ENCODE measurements around the gene CACUL1. TPM values are rescaled to one million over a fixed set of nuclear protein-coding genes. Genes with fewer than 3 reads are reported as not detected.
A peak's percentile ranks its signal among the peaks of the same experiment; 100 is the strongest.
"Not testable (repeated sequence)": the region's sequence is repeated elsewhere in the genome, so short reads cannot be mapped to it uniquely, and the experiment has no call there.

Gene CACUL1
- polyA plus RNA-seq, 3 donors from 2014 or later, result 23.8 to 41.4 (median 25.8) TPM

DNA sequence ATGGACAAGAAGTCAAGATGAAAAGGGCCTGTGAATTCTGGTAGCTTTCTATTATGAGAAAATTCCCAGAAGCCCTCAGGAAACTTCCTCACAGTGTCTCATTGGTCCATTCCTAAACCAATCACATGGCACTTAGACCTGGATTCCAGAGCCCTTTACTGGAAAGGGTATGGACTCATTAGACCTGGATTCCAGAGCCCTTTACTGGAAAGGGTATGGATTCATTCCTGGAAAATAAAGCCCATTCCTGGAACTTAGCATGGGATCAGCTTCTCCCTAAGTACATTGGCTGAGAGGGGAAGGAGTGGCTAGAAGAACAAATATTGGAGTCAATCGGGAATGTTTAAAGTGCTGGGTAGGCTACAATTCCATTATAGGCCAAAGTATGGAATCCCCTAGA is 3.7 kb upstream of the CACUL1 start:
- DNase-seq, result no peak
- H3K9me3 Mint-ChIP-seq, result peaks cover 0 to 1% (median 0%) of the 10 kb centered on the region in 6 donors
- no peaks in the 10 kb centered on the region for H3K36me3 Mint-ChIP-seq
- H3K27me3 Mint-ChIP-seq (ENCODE audit: low read depth in 3 of 3), result peaks cover 9 to 25% (median 23%) of the 10 kb centered on the region in 3 donors
- H3K4me1 Mint-ChIP-seq, result peaks cover 16 to 18% of the 10 kb centered on the region in 2 donors
- H3K27ac Mint-ChIP-seq, result no peak overlapping the region
- H3K4me3 Mint-ChIP-seq, result no peak overlapping the region

- peak in 1 of 3 donors; percentile 55 for DNase-seq
- peaks cover 11 to 25% (median 22%) of the 10 kb centered on the region in 3 donors for H3K27me3 Mint-ChIP-seq (ENCODE audit: low read depth in 3 of 3)
- H3K4me3 Mint-ChIP-seq, result peak overlapping the region; percentile 91 to 93 (median 92)
- H3K4me1 Mint-ChIP-seq, result peaks cover 42 to 56% of the 10 kb centered on the region in 2 donors
- no peaks in the 10 kb centered on the region for H3K36me3 Mint-ChIP-seq
- H3K27ac Mint-ChIP-seq, result peak overlapping the region; percentile 87 to 94 (median 88)
- H3K9me3 Mint-ChIP-seq, result peaks cover 0 to 1% (median 0%) of the 10 kb centered on the region in 6 donors
Observed at GRCh38 chr10:118754229-118754555, 578 bp downstream of the CACUL1 start.

- peak overlapping the region; percentile 91 to 93 (median 92) for H3K4me3 Mint-ChIP-seq
- peaks cover 0 to 1% (median 0%) of the 10 kb centered on the region in 6 donors for H3K9me3 Mint-ChIP-seq
- DNase-seq, result peak in 1 of 3 donors; percentile 3
- no peaks in the 10 kb centered on the region for H3K36me3 Mint-ChIP-seq
- peaks cover 11 to 25% (median 22%) of the 10 kb centered on the region in 3 donors for H3K27me3 Mint-ChIP-seq (ENCODE audit: low read depth in 3 of 3)
- peaks cover 44 to 60% of the 10 kb centered on the region in 2 donors for H3K4me1 Mint-ChIP-seq
- H3K27ac Mint-ChIP-seq, result peak overlapping the region; percentile 87 to 94 (median 88)
Observed at GRCh38 chr10:118753331-118754228, 1.2 kb downstream of the CACUL1 start.

- H3K4me1 Mint-ChIP-seq, result peaks cover 52 to 72% of the 10 kb centered on the region in 2 donors
- DNase-seq, result no peak
- H3K27ac Mint-ChIP-seq, result peak overlapping the region in 1 of 6 donors; percentile 12
Observed at GRCh38 chr10:118752409-118752808, 2.4 kb downstream of the CACUL1 start.

DNA sequence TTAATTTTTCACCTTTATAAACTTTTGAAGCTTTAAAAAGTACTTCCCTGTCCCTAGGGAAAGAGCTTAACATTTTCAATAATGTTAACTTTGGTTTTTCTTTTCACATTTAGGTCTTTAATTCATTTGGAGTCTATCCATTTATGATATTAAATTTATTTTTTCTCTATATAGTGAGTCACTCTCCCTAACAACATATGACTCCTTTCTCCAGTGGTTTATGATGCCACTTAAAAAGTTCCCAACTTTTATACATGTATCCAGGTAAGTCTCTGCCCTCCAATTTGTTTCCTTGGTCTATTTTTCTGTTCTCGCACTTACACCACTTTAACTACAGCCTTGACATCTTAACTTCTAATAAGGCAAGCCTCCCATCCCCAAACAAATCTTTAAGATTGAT is 3.5 kb downstream of the CACUL1 start:
- DNase-seq, result no peak
- Mint-ChIP-seq H3K9me3 (peaks cover 0 to 1% (median 0%) of the 10 kb centered on the region in 6 donors), H3K27me3 (ENCODE audit: low read depth in 3 of 3) (peaks cover 11 to 22% (median 19%) of the 10 kb centered on the region in 3 donors), H3K27ac (no peak overlapping the region), H3K4me3 (no peak overlapping the region), H3K4me1 (peaks cover 57 to 83% of the 10 kb centered on the region in 2 donors), H3K36me3 (peaks cover 0 to 3% (median 0%) of the 10 kb centered on the region in 3 donors)

More at GRCh38 chr10:118752409-118752808, 2.4 kb downstream of the CACUL1 start:
- Mint-ChIP-seq H3K27me3 (ENCODE audit: low read depth in 3 of 3) (peaks cover 11 to 22% (median 21%) of the 10 kb centered on the region in 3 donors), H3K36me3 (peaks cover 0 to 3% (median 0%) of the 10 kb centered on the region in 3 donors), H3K4me3 (peak overlapping the region in 4 of 5 donors; percentile 36 to 63 (median 37)), H3K9me3 (peaks cover 0 to 1% (median 0%) of the 10 kb centered on the region in 6 donors)

- H3K27ac Mint-ChIP-seq, result no peak overlapping the region
- peaks cover 0 to 3% (median 0%) of the 10 kb centered on the region in 3 donors for H3K27me3 Mint-ChIP-seq (ENCODE audit: low read depth in 3 of 3)
- H3K4me3 Mint-ChIP-seq, result no peak overlapping the region
- H3K9me3 Mint-ChIP-seq, result no peaks in the 10 kb centered on the region
- DNase-seq, result no peak
- peaks cover 53 to 85% of the 10 kb centered on the region in 2 donors for H3K4me1 Mint-ChIP-seq
- H3K36me3 Mint-ChIP-seq, result peaks cover 0 to 3% (median 0%) of the 10 kb centered on the region in 3 donors
Observed at GRCh38 chr10:118748041-118748440, 6.7 kb downstream of the CACUL1 start.

- Mint-ChIP-seq H3K4me1 (peaks cover 54 to 87% of the 10 kb centered on the region in 2 donors), H3K9me3 (no peaks in the 10 kb centered on the region), H3K27me3 (ENCODE audit: low read depth in 3 of 3) (peaks cover 0 to 3% (median 0%) of the 10 kb centered on the region in 3 donors), H3K4me3 (no peak overlapping the region), H3K36me3 (peaks cover 0 to 3% (median 0%) of the 10 kb centered on the region in 3 donors), H3K27ac (peak overlapping the region in 1 of 6 donors; percentile 9)
- no peak for DNase-seq
Observed at GRCh38 chr10:118746246-118746645, 8.5 kb downstream of the CACUL1 start.

DNA sequence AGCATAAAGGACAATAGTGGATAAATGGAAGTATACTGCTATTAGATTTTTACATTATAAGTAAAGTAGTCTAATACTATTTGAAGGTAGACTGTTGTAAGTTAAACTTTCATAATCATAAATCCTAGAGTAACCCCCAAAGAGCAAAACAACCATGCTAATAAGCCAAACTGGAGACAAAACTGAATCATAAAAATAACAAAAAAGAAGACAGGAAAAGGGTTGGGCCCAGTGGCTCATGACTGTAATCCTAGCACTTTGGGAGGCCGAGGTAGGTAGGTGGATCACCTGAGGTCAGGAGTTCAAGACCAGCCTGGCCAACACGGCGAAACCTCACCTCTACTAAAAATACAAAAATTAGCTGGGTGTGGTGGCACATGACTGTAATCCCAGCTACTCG is 9.7 kb downstream of the CACUL1 start:
- Mint-ChIP-seq H3K9me3 (no peaks in the 10 kb centered on the region), H3K36me3 (peaks cover 0 to 3% (median 0%) of the 10 kb centered on the region in 3 donors), H3K27me3 (ENCODE audit: low read depth in 3 of 3) (peaks cover 0 to 3% (median 0%) of the 10 kb centered on the region in 3 donors), H3K27ac (no peak overlapping the region), H3K4me3 (no peak overlapping the region), H3K4me1 (peaks cover 50 to 83% of the 10 kb centered on the region in 2 donors)
- no peak for DNase-seq

- not testable (repeated sequence) for H3K4me3 Mint-ChIP-seq; H3K9me3 Mint-ChIP-seq; H3K36me3 Mint-ChIP-seq; H3K27me3 Mint-ChIP-seq (ENCODE audit: low read depth in 3 of 3); DNase-seq
- peak overlapping the region in 1 of 6 donors; percentile 20 for H3K27ac Mint-ChIP-seq
- H3K4me1 Mint-ChIP-seq, result peaks cover 49 to 81% of the 10 kb centered on the region in 2 donors
Observed at GRCh38 chr10:118744346-118744918, 10.3 kb downstream of the CACUL1 start.

- H3K27me3 Mint-ChIP-seq (ENCODE audit: low read depth in 3 of 3), result peaks cover 0 to 2% (median 0%) of the 10 kb centered on the region in 3 donors
- H3K4me3 Mint-ChIP-seq, result no peak overlapping the region
- DNase-seq, result no peak
- H3K9me3 Mint-ChIP-seq, result no peaks in the 10 kb centered on the region
- H3K27ac Mint-ChIP-seq, result peak overlapping the region in 1 of 6 donors; percentile 61
- H3K4me1 Mint-ChIP-seq, result peaks cover 51 to 83% of the 10 kb centered on the region in 2 donors
- H3K36me3 Mint-ChIP-seq, result peaks cover 0 to 3% (median 0%) of the 10 kb centered on the region in 3 donors
Observed at GRCh38 chr10:118742782-118743181, 12.0 kb downstream of the CACUL1 start.

DNA sequence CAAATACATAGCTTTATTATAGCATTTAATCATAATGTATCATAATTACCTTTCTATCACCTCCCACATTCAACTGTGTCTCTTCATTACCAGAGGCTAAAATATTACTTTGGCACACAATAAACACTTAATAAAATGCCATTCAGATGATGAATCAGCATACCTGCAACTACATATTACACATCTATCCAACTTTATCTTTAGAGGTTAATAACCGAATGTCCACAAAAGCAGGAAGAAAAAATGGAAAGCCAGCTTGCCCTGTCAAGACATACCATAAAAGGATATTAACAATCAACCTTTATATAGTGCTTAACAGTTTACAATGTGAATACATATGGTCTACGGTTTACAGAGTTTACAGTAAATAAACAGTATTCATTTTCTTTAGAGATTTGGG is 12.7 kb downstream of the CACUL1 start:
- no peaks in the 10 kb centered on the region for H3K36me3 Mint-ChIP-seq
- H3K4me1 Mint-ChIP-seq, result peaks cover 51 to 82% of the 10 kb centered on the region in 2 donors
- no peak for DNase-seq
- no peak overlapping the region for H3K4me3 Mint-ChIP-seq
- peaks cover 0 to 2% (median 0%) of the 10 kb centered on the region in 3 donors for H3K27me3 Mint-ChIP-seq (ENCODE audit: low read depth in 3 of 3)
- H3K9me3 Mint-ChIP-seq, result no peaks in the 10 kb centered on the region
- H3K27ac Mint-ChIP-seq, result no peak overlapping the region

GRCh38 chr10:118738406-118738805 is 16.4 kb downstream of the CACUL1 start:
- DNase-seq, result no peak
- no peak overlapping the region for H3K4me3 Mint-ChIP-seq
- peaks cover 0 to 2% (median 0%) of the 10 kb centered on the region in 3 donors for H3K27me3 Mint-ChIP-seq (ENCODE audit: low read depth in 3 of 3)
- H3K36me3 Mint-ChIP-seq, result no peaks in the 10 kb centered on the region
- no peaks in the 10 kb centered on the region for H3K9me3 Mint-ChIP-seq
- H3K4me1 Mint-ChIP-seq, result peaks cover 52 to 81% of the 10 kb centered on the region in 2 donors
- no peak overlapping the region for H3K27ac Mint-ChIP-seq

DNA sequence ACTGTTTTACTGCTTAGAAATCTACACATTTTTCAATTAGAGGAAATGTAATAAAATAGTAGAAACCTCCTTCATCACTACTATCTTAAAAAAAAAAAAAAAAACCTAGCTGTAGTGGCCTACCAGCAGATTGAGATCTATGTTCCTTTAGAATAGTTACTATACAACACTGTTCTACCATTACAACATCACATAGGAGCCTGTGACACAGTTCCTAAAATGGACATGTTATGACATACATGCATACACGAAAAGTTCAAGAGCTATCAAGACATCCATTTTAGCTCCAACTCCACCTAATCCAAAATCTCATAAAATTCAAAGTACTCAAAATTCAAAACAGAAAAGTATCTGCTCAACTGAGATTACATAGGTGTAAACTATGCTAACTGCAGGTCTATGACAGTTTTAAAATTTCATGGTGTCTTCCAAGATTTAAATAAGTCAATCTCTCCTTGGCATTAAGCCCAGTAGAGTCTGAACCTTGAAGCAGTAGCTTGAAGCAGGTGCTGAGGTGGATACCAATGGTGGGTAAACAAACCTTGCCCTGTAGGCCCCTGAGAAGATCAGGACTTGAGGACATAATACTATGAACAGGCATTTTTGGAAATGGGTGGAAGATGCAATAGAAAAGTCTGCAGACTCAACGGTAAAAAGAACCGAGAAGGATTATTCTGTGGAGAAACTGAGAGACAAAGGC is 17.0 kb downstream of the CACUL1 start:
- no peaks in the 10 kb centered on the region for H3K36me3 Mint-ChIP-seq
- peaks cover 57 to 83% of the 10 kb centered on the region in 2 donors for H3K4me1 Mint-ChIP-seq

More for the DNA sequence above, 17.0 kb downstream of the CACUL1 start:
- no peak for DNase-seq
- no peak overlapping the region for H3K4me3 Mint-ChIP-seq
- no peak overlapping the region for H3K27ac Mint-ChIP-seq
- peaks cover 0 to 2% (median 0%) of the 10 kb centered on the region in 3 donors for H3K27me3 Mint-ChIP-seq (ENCODE audit: low read depth in 3 of 3)
- no peaks in the 10 kb centered on the region for H3K9me3 Mint-ChIP-seq

Data from immature natural killer cell (primary cell).